ENCODE results near the gene DDN.
A peak's percentile ranks its signal among the peaks of the same experiment; 100 is the strongest.

Gene DDN

DNA sequence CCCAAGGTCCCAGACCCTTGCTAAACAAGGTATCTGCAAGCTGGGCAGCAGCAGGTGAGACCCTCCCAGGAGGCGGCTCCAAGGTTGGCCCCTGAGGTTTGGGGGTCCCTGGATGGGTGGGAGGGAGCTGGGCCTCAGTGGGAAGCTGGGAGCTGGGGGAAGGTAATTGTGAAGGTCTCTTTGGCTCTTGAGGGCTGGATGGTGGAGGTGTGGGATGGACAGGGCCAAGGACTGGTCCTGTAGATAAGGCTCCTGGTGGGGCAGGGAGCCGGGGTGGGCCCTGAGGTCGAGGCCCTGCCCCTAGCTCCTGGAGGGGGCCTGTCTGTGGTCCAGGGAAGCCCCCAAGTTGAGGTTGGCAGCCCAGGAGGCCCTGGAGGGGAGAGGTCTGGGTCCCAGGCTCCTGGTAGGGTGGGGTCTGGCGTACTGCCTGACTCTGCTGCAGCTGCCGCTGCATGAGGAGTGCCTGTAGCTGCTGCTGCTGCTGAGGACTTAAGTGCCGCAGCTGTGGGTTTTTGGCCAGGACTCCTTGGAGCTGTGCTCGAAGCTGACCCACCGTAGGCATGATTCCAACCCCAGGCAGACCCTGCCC lies 32.5 kb upstream of the DDN start:
- no peak for DNase-seq (ENCODE audit: low read depth)

DNA sequence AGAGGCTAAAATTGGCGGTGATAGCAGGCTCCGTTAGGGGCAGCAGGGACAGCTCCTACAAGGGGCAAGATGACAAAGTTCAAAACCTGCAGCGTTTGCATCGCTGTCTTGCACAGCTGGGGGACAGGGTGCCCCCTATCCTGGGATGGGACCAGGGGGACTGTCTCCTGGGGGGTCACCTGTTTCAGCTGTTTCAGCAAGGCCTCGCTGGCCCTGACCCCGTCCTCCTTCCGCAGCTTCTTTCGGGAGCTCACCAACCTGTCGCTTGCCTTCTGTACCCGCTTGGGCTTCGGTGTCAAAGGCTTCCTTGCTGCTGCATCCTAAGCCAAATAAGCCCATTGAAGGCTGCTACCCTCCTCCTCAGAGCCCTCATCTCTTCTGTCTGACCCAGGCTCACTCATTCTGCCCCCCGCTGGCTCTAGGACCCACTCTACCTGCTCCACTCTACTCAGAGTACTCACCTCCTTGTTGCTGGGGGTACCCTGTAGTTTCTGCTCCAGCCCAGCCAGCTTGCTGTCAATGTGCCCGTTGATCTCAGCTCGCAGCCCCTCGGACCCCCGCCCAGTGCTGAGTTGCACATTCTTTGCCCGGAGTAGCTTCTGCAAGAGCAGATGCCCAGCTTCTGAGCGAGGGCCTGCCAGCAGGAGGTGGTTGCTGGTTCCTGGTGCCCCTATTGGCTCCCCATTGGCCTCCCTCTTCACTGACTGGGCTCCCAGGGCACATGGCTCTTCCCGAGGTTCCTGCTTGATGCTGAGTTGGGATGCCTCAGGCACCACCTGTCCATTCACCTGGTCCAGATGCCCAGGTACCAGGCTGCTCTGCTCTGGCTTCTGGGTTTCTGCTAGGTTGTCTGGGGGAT lies 31.8 kb upstream of the DDN start:
- DNase-seq (ENCODE audit: low read depth): no peak

GRCh38 chr12:49030119-49030518 lies 30.9 kb upstream of the DDN start:
- DNase-seq (ENCODE audit: low read depth): no peak

GRCh38 chr12:49028666-49029275 lies 29.6 kb upstream of the DDN start:
- DNase-seq (ENCODE audit: low read depth): no peak

DNA sequence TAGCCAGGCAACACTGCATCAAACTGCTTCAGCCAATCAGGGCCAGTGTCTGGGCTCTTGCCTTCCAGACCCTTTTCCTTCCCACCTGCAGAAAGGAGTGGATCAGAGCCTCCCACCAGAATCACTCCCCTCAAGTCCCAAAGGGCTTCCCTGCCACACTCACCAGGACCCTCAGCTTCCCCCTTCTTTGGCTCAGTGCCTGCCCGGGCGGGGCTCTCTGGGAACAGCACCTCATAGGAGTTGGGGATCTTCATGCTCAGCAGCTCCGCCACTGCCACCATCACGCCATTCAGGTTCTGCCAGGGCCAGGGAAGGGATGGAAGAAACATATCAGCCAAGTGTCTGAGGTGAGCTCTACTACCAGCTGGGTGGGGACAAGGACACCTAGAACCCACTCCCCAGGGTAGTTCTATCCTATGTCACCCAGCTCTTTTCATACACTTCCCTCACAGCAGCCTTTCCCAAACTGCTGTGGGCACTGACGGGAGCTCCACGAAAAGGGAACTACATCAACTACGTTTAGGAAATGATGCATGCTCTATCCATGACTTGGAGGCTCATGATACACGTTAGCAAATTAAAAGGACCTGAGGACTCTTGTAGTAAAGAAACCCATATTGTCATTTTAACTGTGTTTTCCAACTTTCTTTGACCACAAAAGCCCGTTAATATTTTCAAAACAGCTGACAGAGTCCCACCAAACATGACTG lies 28.8 kb upstream of the DDN start:
- DNase-seq (ENCODE audit: low read depth): no peak

- DNase-seq (ENCODE audit: low read depth): no peak
Observed at GRCh38 chr12:49026678-49027480, 27.7 kb upstream of the DDN start.

- DNase-seq (ENCODE audit: low read depth): no peak
Observed at GRCh38 chr12:49026101-49026500, 26.9 kb upstream of the DDN start.

GRCh38 chr12:49025463-49025862 lies 26.3 kb upstream of the DDN start:
- DNase-seq (ENCODE audit: low read depth): no peak

GRCh38 chr12:49024543-49024942 lies 25.4 kb upstream of the DDN start:
- DNase-seq (ENCODE audit: low read depth): no peak

- no peak for DNase-seq (ENCODE audit: low read depth)
Observed at GRCh38 chr12:49023812-49024211, 24.6 kb upstream of the DDN start.

DNA sequence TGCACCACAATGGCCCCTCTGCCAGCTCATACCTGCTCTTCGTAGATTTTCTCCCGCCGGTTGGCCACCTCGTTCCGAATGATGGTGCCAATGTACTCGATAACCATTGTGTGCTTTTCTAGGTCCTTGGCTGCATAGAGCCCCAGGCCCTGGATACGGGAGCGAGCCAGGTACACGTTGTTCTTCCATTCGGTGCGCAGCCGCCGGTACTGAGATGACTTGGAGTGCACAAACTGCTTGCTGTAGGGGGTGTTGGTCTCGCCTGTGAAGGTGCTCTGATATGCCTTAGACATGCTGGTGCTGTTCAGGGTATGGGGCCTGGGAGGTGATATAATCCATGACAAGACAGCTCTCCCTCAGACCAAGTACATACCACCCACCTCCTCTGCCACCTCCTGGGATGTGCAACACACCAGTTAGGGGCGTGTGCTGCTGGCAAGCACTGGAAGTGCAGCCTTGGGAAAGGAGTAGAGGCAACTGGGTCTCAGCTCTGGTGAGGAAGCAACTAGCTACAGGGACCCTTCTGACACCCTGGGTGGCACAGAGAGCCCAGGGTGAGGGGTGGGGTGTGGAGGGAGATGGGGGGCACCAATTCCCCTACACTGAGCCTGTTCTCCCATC lies 23.5 kb upstream of the DDN start:
- DNase-seq (ENCODE audit: low read depth): no peak

- DNase-seq (ENCODE audit: low read depth): no peak
Observed at GRCh38 chr12:49021292-49021915, 22.2 kb upstream of the DDN start.

- DNase-seq (ENCODE audit: low read depth): no peak
Observed at GRCh38 chr12:49020441-49020840, 21.3 kb upstream of the DDN start.

GRCh38 chr12:49019443-49020324 lies 20.5 kb upstream of the DDN start:
- DNase-seq (ENCODE audit: low read depth): no peak

DNA sequence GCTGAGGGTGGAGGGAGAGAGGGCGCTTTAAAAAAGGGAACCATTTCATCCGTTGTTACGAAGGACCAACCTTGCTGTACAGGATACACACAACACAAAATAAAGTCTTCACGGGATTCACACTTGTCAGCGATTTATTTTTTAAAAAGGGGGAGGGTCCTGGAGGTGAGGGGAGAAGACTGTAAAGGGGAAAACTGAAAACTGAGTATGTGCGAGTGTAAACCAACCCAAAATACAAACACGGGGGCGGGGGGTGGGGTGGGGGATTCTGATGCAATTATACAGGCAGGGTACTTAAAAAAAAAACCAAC lies 19.9 kb upstream of the DDN start:
- no peak for DNase-seq (ENCODE audit: low read depth)

DNA sequence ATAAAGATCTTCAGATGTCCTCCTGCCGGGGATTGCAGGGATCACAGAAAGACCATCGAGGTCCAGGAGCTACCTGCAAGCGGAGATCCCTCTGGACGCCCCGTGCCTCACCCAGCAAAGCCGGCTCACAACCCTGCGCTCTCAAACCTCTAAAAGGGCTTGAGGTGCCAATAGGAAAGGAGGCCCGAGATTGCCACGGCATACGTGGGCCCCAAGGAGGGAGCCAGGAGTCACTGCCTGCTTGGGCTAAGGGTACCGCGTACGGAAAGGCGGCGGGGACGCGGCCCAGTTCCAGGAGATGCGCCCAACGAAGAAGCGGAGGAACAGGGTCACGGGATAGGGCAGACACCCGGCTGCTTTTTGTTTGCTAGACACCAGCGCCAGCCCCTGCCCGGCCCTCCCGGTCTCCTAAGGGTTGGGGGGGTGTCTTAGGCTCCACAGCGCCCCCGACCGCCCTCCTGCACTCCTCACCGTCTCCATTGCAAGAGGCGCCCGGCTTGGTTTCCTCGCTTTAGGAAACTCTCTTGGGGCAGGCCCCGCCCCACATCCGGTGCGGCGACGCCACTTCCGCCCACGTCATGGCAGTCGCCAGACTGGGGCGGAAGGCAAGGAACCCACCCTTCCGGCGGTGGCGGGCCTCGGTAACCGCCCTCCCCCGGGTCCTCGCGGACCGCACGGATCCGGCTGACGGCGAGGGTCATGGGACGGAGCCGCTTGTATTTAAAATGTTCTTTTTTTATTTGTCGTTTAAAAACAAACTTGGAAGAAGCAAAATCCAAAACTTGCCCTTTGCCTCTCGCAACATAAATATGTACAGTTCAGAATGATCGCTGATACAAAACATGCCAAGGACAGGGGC lies 19.3 kb upstream of the DDN start, which contains the start of gene PRKAG1:
Gene PRKAG1, minus strand, starts transcription at position 516 of the 859 bp plus-strand sequence. Its CDS starts 36 bp downstream, at position 480.
- DNase-seq (ENCODE audit: low read depth): peak; percentile 94

DNA sequence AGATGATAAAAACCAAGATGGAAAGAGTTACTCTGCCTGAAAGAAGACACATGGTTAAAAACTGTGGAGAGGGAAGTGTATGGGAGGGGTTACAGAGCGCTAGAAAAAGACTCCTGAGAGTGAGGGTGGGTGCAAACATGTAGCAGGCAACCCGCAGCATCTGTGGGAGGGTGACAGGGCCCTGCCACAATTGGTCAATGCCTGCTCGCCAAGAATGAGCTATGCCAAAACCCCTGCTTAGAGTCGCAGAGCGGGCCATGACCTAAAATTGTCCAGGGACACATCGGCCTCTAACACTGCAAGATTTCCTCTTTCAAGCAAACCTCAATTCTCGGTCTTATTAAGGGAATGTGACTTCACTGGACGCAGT lies 18.7 kb upstream of the DDN start:
- no peak for DNase-seq (ENCODE audit: low read depth)

GRCh38 chr12:49015196-49015595 lies 16.0 kb upstream of the DDN start:
- DNase-seq (ENCODE audit: low read depth): no peak

GRCh38 chr12:49014547-49014946 lies 15.4 kb upstream of the DDN start:
- DNase-seq (ENCODE audit: low read depth): no peak
